ENCODE data around the gene SLC45A3. TPM values are rescaled to one million over a fixed set of nuclear protein-coding genes. Genes with fewer than 3 reads are reported as not detected.

Gene SLC45A3
- total and polyA plus RNA-seq, 5 experiments from 2014 or later: 0.25 to 0.36 TPM; not detected in 3

DNA sequence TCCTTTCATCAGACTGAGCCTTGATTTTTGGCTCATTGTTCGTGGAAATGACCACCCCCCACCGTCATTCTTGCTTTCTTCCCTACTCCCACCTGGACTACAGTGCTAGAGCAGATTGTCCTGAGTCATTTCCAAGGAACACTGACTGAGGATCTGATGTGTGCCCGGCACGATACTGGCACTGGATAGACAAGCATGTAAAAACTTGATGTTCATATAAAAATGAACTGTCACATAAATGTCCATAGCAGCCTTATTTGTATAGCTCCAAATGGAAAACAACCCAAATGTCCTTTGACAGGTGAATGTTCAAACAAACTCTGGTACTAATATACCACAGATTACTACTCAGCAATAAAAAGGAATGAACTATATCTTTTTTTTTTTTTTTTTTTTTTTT, 18.6 kb upstream of the SLC45A3 start:
- no peak for ATAC-seq
- Mint-ChIP-seq H3K4me3 (peak overlapping the region in 1 of 10 donors; percentile 25), H3K4me1 (peaks cover 0 to 9% (median 4%) of the 10 kb centered on the region in 4 donors), H3K27me3 (peaks cover 0 to 4% (median 0%) of the 10 kb centered on the region in 5 donors), H3K9me3 (no peaks in the 10 kb centered on the region), H3K36me3 (peaks cover 0 to 8% (median 0%) of the 10 kb centered on the region in 3 donors), H3K27ac (no peak overlapping the region)
- DNase-seq: no peak
- POLR2A ChIA-PET: no interaction called here

DNA sequence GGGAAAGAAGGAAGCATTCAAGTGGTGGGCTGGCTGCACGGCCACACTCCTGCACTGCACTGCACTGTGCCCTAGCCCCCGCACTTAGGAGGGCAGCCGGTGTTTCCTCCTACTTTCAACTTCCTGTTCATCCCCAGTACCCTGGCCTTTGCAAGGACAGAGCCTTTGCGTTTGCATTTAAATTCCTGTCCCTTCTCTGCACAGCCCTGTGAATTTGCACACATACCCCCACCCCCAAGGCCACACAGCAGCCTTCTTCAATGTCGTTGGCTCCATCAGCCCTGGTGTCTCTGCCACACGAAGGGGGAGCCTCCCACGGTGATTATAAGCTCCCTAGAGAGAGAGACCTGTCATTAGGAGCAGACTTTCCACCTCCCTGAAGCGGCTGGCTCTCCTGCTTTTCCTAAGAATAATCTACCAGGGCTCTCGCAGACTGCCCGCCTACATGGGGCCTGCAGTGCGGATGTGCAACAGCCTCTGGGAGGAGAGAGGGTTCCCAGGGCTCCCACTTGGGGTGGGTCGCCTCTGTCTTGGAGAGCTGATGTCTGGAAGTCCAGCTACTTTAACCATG, 13.2 kb upstream of the SLC45A3 start:
- no peaks in the 10 kb centered on the region for H3K36me3 Mint-ChIP-seq
- H3K27me3 Mint-ChIP-seq: peaks cover 6 to 35% (median 17%) of the 10 kb centered on the region in 5 donors
- POLR2A ChIA-PET: no interaction called here
- peaks cover 3 to 14% (median 7%) of the 10 kb centered on the region in 4 donors for H3K4me1 Mint-ChIP-seq
- H3K4me3 Mint-ChIP-seq: no peak overlapping the region
- no peak for ATAC-seq
- DNase-seq: no peak
- peak overlapping the region in 2 of 10 donors; percentile 45 to 88 for H3K27ac Mint-ChIP-seq
- no peaks in the 10 kb centered on the region for H3K9me3 Mint-ChIP-seq

DNA sequence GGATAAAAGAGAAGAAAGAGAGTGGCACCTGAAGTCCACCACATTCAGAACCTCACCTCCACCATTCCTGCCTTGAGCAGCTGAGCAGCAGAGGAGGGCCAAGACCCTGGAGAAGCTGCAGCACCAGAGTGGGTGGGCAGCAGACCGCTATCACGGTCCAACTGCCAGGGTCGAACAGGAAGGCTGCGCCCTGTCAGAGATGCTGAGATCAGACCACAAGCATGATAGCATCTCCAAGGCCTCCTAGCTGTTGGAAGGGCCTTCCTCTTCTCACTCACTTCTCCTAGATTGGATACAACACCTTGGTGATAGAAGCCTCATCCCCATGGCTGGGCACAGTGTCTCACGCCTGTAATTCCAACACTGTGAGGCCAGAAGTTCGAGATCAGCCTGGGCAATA, 12.1 kb upstream of the SLC45A3 start:
- no peak overlapping the region for H3K4me3 Mint-ChIP-seq
- no peak for ATAC-seq
- H3K4me1 Mint-ChIP-seq: peaks cover 3 to 14% (median 7%) of the 10 kb centered on the region in 4 donors
- no peak for DNase-seq
- POLR2A ChIA-PET: no interaction called here
- peaks cover 6 to 35% (median 20%) of the 10 kb centered on the region in 5 donors for H3K27me3 Mint-ChIP-seq
- H3K36me3 Mint-ChIP-seq: no peaks in the 10 kb centered on the region
- no peaks in the 10 kb centered on the region for H3K9me3 Mint-ChIP-seq
- no peak overlapping the region for H3K27ac Mint-ChIP-seq

DNA sequence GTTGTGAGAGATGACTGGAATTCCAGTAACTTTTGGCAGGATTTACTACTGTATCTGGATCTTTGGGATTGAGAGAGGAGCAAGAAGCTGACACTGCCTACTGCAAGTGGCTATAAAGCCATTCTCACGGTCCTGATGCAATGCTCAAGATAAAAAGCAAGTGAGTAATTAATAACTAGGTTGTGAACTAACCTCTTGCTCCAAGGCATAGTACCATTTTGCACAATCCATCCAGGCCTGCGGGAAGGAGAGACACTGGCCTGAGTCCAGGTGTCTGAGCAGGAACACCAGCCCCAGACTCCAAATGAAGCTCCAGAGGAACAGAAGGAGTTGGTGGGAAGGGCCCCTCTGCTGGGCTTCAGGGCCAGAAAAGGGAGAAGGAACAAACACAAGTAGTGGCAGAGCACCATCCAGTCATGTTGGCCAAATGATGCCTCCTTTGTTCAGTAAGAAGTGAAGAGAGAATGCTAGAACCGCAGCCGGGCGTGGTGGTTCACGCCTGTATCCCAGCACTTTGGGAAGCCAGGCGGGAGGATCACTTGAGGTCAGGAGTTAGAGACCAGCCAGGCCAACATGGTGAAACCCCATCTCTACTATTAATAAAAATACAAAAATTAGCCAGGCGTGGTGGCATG, 9.9 kb upstream of the SLC45A3 start:
- Mint-ChIP-seq H3K36me3 (no peaks in the 10 kb centered on the region), H3K27me3 (peaks cover 6 to 35% (median 17%) of the 10 kb centered on the region in 5 donors), H3K4me1 (peaks cover 3 to 14% (median 7%) of the 10 kb centered on the region in 4 donors), H3K9me3 (no peaks in the 10 kb centered on the region), H3K27ac (no peak overlapping the region), H3K4me3 (no peak overlapping the region)
- POLR2A ChIA-PET: interaction anchor here (0.7 kb wide), 1 partner anchor 24 kb away, joined by 3 read pairs; no protein-coding TSS in a partner anchor
- ATAC-seq (no peak), DNase-seq (no peak)

DNA sequence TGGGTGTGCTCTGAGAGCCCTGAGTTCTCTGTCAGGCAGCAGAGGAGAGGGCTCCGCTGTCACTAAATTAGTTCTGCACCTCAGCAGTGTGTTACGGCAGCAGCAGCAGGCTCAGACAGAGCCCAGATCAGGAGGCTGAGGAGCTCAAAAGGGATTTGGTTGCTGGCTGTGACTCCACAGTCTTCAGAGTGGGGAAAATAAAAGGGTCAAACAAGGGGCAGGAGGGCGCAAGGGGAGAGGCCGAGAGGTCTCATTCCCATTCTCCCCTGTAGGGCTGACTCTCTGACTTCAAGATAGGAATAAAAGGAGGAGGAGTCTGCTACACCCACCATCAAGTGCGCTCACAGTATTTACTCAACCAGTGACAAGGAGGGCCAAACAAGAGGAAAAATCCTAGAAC, 9.2 kb upstream of the SLC45A3 start:
- POLR2A ChIA-PET: no interaction called here
- ATAC-seq (no peak), DNase-seq (no peak)
- no peak overlapping the region for H3K4me3 Mint-ChIP-seq
- H3K27me3 Mint-ChIP-seq: peaks cover 6 to 35% (median 17%) of the 10 kb centered on the region in 5 donors
- no peak overlapping the region for H3K27ac Mint-ChIP-seq
- no peaks in the 10 kb centered on the region for H3K36me3 Mint-ChIP-seq
- peaks cover 3 to 14% (median 7%) of the 10 kb centered on the region in 4 donors for H3K4me1 Mint-ChIP-seq
- H3K9me3 Mint-ChIP-seq: no peaks in the 10 kb centered on the region

DNA sequence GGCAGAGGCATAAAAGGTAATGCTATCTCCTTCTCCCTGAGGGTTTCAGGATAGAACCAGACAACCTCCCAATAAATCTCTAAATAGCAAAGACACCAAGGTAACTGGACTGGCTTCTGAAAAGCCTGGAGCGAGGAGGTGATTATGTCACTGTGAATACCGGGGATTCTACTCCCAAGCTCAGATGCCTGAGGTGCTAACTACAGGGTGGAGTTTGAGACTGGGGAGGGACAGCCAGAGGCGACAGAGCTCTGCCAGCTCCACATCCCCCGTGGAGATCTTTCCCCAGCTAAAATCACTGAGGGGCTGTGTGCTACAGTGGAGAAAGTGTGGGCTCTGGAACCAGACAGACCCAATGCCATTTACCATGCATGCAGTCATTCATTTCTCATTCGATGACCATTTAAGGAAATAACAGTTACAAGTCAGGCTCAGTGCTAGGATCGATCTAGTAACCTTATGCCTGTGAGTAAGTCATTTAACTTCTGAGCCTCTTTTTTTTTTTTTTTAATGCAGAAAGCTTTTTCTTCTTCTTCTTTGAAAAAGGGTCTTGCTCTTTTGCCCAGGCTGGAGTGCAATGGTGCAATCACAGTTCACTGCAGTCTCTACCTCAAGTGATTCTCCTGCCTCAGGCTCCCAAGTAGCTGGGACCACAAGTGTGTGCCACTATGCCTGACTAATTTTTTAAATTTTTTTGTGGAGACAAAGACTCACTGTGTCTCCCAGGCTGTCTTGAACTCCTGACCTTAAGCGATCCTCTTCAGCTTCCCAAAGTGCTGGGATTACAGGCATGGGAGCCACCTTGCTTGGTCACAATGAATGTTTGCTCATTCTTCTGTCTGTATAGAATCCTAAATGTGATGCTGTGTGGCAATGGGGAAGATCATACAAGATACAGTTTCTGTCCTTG, 8.1 kb upstream of the SLC45A3 start:
- POLR2A ChIA-PET: no interaction called here
- no peak overlapping the region for H3K4me3 Mint-ChIP-seq
- H3K36me3 Mint-ChIP-seq: no peaks in the 10 kb centered on the region
- DNase-seq: no peak
- no peak overlapping the region for H3K27ac Mint-ChIP-seq
- no peaks in the 10 kb centered on the region for H3K9me3 Mint-ChIP-seq
- no peak for ATAC-seq
- H3K27me3 Mint-ChIP-seq: peaks cover 6 to 35% (median 17%) of the 10 kb centered on the region in 5 donors
- H3K4me1 Mint-ChIP-seq: peaks cover 2 to 10% (median 6%) of the 10 kb centered on the region in 4 donors

DNA sequence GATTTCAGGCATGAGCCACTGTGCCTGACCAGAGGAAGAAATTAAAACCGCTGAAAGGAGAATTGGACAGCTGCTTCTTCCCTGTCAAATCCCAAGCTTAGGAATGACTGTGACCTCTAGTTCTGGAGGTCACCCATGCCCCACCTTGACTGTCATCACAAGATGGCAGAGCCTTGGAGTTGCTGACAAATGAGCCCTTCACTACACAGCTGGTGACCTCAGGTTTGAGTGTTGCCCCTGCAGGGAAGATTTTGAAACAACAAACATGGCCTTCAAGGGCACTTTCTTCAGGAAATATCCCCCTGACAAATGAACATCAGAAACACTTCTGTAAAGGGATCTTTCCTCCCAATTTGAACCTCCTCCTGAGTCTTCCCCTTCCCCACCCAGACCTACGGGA, 6.9 kb upstream of the SLC45A3 start:
- POLR2A ChIA-PET: interaction anchor here (0.7 kb wide), 1 partner anchor 16 kb away, joined by 3 read pairs; no protein-coding TSS in a partner anchor
- no peaks in the 10 kb centered on the region for H3K9me3 Mint-ChIP-seq
- peaks cover 0 to 7% (median 0%) of the 10 kb centered on the region in 4 donors for H3K4me1 Mint-ChIP-seq
- H3K27ac Mint-ChIP-seq: no peak overlapping the region
- no peak overlapping the region for H3K4me3 Mint-ChIP-seq
- DNase-seq (no peak), ATAC-seq (no peak)
- H3K27me3 Mint-ChIP-seq: peaks cover 6 to 31% (median 13%) of the 10 kb centered on the region in 5 donors
- H3K36me3 Mint-ChIP-seq: no peaks in the 10 kb centered on the region

DNA sequence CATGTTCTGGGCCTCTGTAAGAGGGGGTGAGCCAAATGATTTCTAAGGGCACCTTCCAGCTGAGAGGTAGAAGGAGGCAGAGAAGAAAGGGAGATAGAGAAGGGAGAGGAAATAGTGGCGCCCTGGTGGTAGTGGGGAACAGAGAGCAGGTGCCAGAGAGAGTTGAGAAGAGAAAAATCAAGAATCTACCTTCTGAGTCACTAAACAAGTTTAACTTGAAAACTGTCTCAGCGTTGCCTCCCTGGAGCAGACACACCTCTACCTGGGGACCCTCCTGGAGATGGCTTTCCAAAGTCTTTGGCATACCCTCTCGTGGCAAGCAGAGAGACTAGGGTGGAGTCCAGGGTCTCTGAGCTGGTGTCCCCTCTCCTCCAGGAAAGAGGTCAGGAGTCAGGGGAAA, 1.1 kb upstream of the SLC45A3 start:
- Mint-ChIP-seq H3K36me3 (no peaks in the 10 kb centered on the region), H3K4me1 (peaks cover 2 to 21% (median 14%) of the 10 kb centered on the region in 4 donors), H3K27ac (peak overlapping the region in 2 of 10 donors; percentile 52 to 74), H3K9me3 (no peaks in the 10 kb centered on the region), H3K4me3 (peak overlapping the region in 9 of 10 donors; percentile 45 to 85 (median 81)), H3K27me3 (peaks cover 0 to 4% (median 4%) of the 10 kb centered on the region in 5 donors)
- POLR2A ChIA-PET: interaction anchor here (0.8 kb wide), 1 partner anchor 51 kb away, joined by 3 read pairs; no protein-coding TSS in a partner anchor
- ATAC-seq: no peak
- no peak for DNase-seq

DNA sequence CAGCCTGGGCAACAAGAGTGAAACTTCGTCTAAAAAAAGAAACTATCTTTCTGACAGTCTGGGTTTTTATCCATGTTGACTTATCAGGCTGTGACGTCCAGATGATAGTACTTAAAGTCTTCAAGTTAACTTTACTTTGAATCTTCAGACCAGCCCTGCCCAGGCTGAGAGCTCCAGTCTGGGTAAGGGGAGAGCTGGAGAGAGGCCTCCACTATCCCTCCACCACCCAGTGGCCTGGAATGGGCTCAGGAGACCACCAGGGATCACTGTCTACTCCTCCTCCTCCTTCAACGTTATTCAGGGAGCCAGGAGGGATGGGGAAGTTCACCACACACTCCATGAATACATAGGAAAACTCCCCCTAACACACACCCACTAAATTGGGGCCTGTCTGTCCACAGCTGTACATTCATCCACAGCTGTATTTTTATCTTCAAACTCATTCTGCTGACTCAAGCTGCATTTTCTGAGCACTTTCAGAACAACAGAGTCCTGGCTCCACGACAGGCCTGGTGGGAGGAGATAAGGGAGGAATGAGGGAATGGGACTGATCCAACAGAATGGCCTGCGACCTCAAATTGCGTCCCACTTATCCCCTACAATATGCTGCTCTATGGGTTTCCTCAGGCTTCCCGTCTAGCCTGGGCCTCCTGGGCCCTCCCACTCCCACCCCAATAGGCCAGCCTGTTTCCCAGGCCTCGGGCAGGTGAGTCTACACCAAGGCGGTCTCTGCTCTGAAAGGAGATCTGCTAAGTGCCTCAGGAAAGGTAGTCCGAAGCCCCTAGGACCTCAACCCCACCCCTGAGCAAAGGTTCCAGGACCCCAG, 1.8 kb downstream of the SLC45A3 start:
- no peak for ATAC-seq
- H3K4me3 Mint-ChIP-seq: peak overlapping the region in 7 of 10 donors; percentile 74 to 86 (median 84)
- H3K4me1 Mint-ChIP-seq: peaks cover 2 to 24% (median 14%) of the 10 kb centered on the region in 4 donors
- H3K36me3 Mint-ChIP-seq: no peaks in the 10 kb centered on the region
- no peak overlapping the region for H3K27ac Mint-ChIP-seq
- POLR2A ChIA-PET: interaction anchor here (1.1 kb wide), 1 partner anchor 97 kb away, joined by 4 read pairs; the partner anchor contains the start of gene RAB29
- peaks cover 0 to 21% (median 7%) of the 10 kb centered on the region in 5 donors for H3K27me3 Mint-ChIP-seq
- no peak for DNase-seq
- H3K9me3 Mint-ChIP-seq: no peaks in the 10 kb centered on the region

DNA sequence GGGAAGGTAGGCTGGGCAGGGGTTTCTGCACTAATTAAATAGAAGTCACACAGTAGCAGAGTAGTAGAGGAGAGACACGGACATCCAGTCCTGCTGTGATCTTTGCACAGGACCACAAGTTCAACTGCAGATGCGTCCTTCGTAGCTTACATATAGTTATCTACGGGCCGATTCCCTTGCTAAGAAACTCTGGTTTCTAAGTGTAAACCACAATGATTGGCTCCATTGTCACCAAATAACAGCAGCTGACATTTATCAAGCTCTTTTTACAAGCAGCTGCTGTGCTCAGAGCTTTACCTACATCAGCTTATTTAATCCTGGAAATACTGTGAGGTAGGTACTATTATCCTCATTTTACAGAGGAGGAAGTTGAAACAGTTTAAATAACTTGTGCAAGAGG, 3.1 kb downstream of the SLC45A3 start:
- no peak for ATAC-seq
- POLR2A ChIA-PET: interaction anchor here (0.5 kb wide), 1 partner anchor 158 kb away, joined by 3 read pairs; no protein-coding TSS in a partner anchor
- Mint-ChIP-seq H3K27ac (no peak overlapping the region), H3K36me3 (no peaks in the 10 kb centered on the region), H3K9me3 (no peaks in the 10 kb centered on the region), H3K4me3 (no peak overlapping the region), H3K27me3 (peaks cover 2 to 21% (median 9%) of the 10 kb centered on the region in 5 donors), H3K4me1 (peaks cover 2 to 24% (median 14%) of the 10 kb centered on the region in 4 donors)
- no peak for DNase-seq

DNA sequence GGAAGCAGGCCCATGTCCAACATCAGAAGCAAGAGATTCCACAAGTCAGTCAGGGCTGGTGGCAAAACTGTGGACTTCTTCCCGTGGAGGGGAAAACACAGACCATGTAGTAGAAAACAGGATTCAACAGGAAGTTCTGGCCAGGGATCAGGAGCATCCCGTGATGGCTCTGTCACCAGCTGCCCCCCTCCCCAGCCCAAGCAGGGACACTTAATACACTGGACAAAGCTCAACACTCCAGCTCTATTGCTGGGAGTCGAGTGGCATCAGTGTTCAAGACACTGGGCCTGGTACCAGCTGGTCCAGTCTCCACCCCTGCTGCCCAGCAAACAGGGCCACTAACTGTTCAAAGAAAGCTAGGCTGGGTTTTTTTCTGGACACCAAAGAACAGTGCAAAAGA, 3.7 kb downstream of the SLC45A3 start:
- DNase-seq: no peak
- POLR2A ChIA-PET: interaction anchor here (0.5 kb wide), 1 partner anchor 159 kb away, joined by 3 read pairs; no protein-coding TSS in a partner anchor
- Mint-ChIP-seq H3K9me3 (no peaks in the 10 kb centered on the region), H3K4me1 (peaks cover 2 to 27% (median 14%) of the 10 kb centered on the region in 4 donors), H3K27ac (no peak overlapping the region), H3K4me3 (peak overlapping the region in 1 of 10 donors; percentile 25), H3K36me3 (no peaks in the 10 kb centered on the region), H3K27me3 (peaks cover 2 to 21% (median 9%) of the 10 kb centered on the region in 5 donors)
- ATAC-seq: no peak

DNA sequence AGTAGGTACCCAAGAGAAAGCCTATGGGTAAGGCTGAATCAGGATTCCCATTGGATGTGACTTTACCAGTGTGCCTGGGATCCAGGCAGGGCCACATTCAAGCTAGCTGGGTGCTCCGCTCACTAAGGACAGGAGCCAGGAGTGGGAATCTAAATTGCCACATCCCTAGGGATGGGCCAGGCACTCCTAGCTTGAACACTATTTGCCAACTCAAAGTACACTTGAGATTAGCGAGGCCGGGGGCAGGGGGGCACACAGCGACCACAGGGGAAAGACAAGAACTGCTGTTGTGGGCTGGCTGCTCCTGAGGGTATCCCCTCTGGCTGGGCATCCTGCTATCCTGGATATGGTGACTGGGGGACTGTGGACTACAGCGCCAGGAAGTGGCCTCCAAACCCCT, 4.3 kb downstream of the SLC45A3 start:
- DNase-seq (no peak), ATAC-seq (no peak)
- no peaks in the 10 kb centered on the region for H3K36me3 Mint-ChIP-seq
- H3K4me1 Mint-ChIP-seq: peaks cover 2 to 27% (median 13%) of the 10 kb centered on the region in 4 donors
- no peak overlapping the region for H3K4me3 Mint-ChIP-seq
- POLR2A ChIA-PET: no interaction called here
- H3K9me3 Mint-ChIP-seq: no peaks in the 10 kb centered on the region
- no peak overlapping the region for H3K27ac Mint-ChIP-seq
- H3K27me3 Mint-ChIP-seq: peaks cover 2 to 21% (median 9%) of the 10 kb centered on the region in 5 donors
